WTC11 (cell line): ENCODE measurements around the gene TTC19.

Experiments used
- ATF1 ChIP-seq: sonication (generic); formaldehyde crosslinking; IDR thresholded peaks from 2 replicates; pipeline ENCODE4 v1.8.1; 2023; ENCODE audit warnings: mild to moderate bottlenecking, moderate library complexity, missing genetic modification reagents
- CREM ChIP-seq: sonication (generic); formaldehyde crosslinking; IDR thresholded peaks from 2 replicates; pipeline ENCODE4 v1.8.1; 2022; ENCODE audit warnings: mild to moderate bottlenecking, missing genetic modification reagents, moderate library complexity
- CTCF ChIP-seq: fragments of 200-600 bp; IDR thresholded peaks from 2 replicates; pipeline ENCODE4 v1.8.0; 2022; ENCODE audit warnings: antibody characterized with exemption
- ELF4 ChIP-seq: sonication (generic); formaldehyde crosslinking; IDR thresholded peaks from 2 replicates; pipeline ENCODE4 v1.8.1; 2022; ENCODE audit warnings: low read depth, mild to moderate bottlenecking, moderate library complexity, missing genetic modification reagents
- GABPB1 ChIP-seq: sonication (generic); formaldehyde crosslinking; IDR thresholded peaks from 2 replicates; pipeline ENCODE4 v1.8.1; 2023; ENCODE audit warnings: mild to moderate bottlenecking, missing genetic modification reagents
- HMGA2 ChIP-seq: fragments of 250-450 bp; sonication (Bioruptor Pico); IDR thresholded peaks from 2 replicates; pipeline ENCODE4 v1.4.0; 2021; ENCODE audit warnings: mild to moderate bottlenecking, moderate library complexity
- JUN ChIP-seq: sonication (generic); formaldehyde crosslinking; IDR thresholded peaks from 2 replicates; pipeline ENCODE4 v1.8.0; 2023; ENCODE audit warnings: mild to moderate bottlenecking, missing genetic modification reagents
- NR1H2 ChIP-seq: sonication (generic); formaldehyde crosslinking; IDR thresholded peaks from 2 replicates; pipeline ENCODE4 v1.9.0; 2021; ENCODE audit warnings: mild to moderate bottlenecking, moderate library complexity, missing genetic modification reagents
- RELA ChIP-seq: sonication (generic); formaldehyde crosslinking; IDR thresholded peaks from 2 replicates; pipeline ENCODE4 v1.8.1; 2022; ENCODE audit warnings: missing genetic modification reagents, mild to moderate bottlenecking, borderline replicate concordance
- SP1 ChIP-seq: sonication (generic); formaldehyde crosslinking; conservative IDR thresholded peaks from 2 replicates; pipeline ENCODE4 v1.8.1; 2022; ENCODE audit warnings: missing genetic modification reagents
- ZNF281 ChIP-seq: sonication (generic); formaldehyde crosslinking; IDR thresholded peaks from 2 replicates; pipeline ENCODE4 v1.8.0; 2023; ENCODE audit warnings: mild to moderate bottlenecking, missing genetic modification reagents
- TF ChIP-seq, protein P1 (sequence below): sonication (generic); formaldehyde crosslinking; IDR thresholded peaks from 2 replicates; pipeline ENCODE4 v1.8.0; 2022; ENCODE audit warnings: mild to moderate bottlenecking, missing genetic modification reagents
- TF ChIP-seq, protein P2 (sequence below): sonication (generic); formaldehyde crosslinking; IDR thresholded peaks from 2 replicates; pipeline ENCODE4 v1.8.1; 2023; ENCODE audit warnings: mild to moderate bottlenecking, missing genetic modification reagents, moderate library complexity

DNA sequence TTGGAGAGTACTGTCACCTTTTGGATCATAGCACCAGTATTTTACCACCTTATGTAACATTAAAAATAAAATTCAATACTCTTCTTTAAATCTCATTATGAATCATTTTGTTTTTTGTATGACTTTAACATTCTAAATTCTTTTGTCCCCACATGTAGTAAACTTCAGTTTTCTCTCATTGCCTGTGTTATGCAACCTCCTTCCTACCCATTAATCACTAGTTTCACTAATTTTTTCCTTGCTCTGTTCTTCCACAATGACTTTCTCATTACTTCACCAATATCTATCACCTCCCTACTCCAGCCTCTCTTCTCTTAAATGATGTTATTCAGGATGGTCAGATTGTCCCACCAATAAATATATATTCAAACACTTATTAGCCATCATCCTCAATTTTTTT lies 68.7 kb downstream of the TTC19 start:
- no peak for TF ChIP-seq CTCF
- no peak for TF ChIP-seq GABPB1 (CRISPR knock-in tag)
- no peak for TF ChIP-seq JUN
- TF ChIP-seq CREM (CRISPR knock-in tag) = no peak
- no peak for TF ChIP-seq HMGA2 (CRISPR knock-in tag)
- no peak for TF ChIP-seq ZNF281 (CRISPR knock-in tag)
- TF ChIP-seq NR1H2 (CRISPR knock-in tag) = no peak
- no peak for TF ChIP-seq RELA (CRISPR knock-in tag)
- TF ChIP-seq ELF4 (CRISPR knock-in tag) = no peak
- TF ChIP-seq, protein P1, sequence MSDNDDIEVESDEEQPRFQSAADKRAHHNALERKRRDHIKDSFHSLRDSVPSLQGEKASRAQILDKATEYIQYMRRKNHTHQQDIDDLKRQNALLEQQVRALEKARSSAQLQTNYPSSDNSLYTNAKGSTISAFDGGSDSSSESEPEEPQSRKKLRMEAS (CRISPR knock-in tag) = no peak
- no peak for TF ChIP-seq SP1 (CRISPR knock-in tag)
- TF ChIP-seq ATF1 (CRISPR knock-in tag) = no peak
- TF ChIP-seq, protein P2, sequence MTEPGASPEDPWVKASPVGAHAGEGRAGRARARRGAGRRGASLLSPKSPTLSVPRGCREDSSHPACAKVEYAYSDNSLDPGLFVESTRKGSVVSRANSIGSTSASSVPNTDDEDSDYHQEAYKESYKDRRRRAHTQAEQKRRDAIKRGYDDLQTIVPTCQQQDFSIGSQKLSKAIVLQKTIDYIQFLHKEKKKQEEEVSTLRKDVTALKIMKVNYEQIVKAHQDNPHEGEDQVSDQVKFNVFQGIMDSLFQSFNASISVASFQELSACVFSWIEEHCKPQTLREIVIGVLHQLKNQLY (CRISPR knock-in tag) = no peak
